ENCODE measurements around the gene GNAT2. TPM values are rescaled to one million over a fixed set of nuclear protein-coding genes. Genes with fewer than 3 reads are reported as not detected.

GNAT2 gene
- total RNA-seq, 6 donors from 2014 or later: 0.20 to 0.46 TPM; not detected in 4

GRCh38 chr1:109620401-109620791 lies 980 bp upstream of the GNAT2 start:
- peaks cover 47 to 77% (median 66%) of the 10 kb centered on the region in 4 donors for H3K4me1 ChIP-seq
- peak in 1 of 2 donors; percentile 59 for DNase-seq
- no peaks in the 10 kb centered on the region for H3K9me3 ChIP-seq
- peak overlapping the region; percentile 49 to 90 (median 74) for H3K4me3 ChIP-seq
- peak; percentile 6 to 42 for ATAC-seq (ENCODE audit: low FRiP score in 2 of 2)
- TF ChIP-seq POLR2AphosphoS5 (IDR thresholded peaks at IDR 0.05) (no peak), EP300 (IDR thresholded peaks at IDR 0.05) (no peak), POLR2A (IDR thresholded peaks at IDR 0.05) (no peak), CTCF (IDR thresholded peaks at IDR 0.05) (no peak)
- H3K27ac ChIP-seq: peak overlapping the region; percentile 86 to 93 (median 88)
- no peaks in the 10 kb centered on the region for H3K36me3 ChIP-seq
- 0% methylated on average over 7 to 9 of the region's 9 CpGs for WGBS, 2 donors
- H3K27me3 ChIP-seq: no peaks in the 10 kb centered on the region

DNA sequence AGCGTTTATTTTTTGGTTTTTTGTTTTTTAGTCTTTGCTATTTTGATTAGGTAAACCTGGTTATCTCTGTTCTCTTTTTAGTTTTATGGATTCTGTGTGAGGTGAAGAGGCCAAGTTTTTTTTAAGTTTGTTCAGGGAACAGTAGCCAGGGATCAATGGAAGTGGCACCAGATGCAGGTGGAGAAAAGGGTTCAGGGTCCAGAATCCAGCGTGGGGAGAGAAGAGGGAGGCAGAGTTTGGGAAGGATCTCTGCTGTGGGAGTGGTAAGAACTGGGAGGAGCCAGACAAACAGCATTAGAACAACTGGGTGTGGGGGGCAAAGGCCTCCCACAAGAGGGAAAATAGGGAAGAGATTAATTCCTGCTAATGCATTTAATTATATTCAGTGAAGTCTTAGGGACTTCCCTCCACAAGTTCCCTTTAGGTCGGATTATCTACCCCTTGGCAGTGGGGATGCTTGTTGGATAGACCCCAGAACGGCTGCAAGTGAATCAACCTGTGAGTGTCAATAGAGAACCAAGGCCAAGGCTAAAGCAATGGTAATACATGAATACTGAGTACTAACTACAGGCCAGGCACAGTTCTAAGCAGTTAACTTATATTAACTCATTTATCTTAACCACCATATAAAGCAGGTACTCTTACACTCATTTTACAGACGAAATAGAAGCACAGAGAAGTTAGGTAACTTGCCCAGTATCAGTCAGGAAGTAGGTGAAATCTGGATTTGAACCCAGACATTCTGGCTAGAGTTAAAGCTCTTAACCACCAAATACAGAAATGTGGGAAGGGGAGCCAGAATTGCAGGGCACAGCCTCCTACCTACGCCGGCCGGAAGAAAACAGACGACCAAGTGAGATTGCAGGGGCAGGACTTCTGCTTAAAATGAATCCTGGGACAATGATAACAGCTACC lies 498 bp downstream of the GNAT2 start:
- Histone ChIP-seq H3K27ac (peak overlapping the region; percentile 86 to 93 (median 88)), H3K36me3 (no peaks in the 10 kb centered on the region), H3K9me3 (no peaks in the 10 kb centered on the region), H3K27me3 (no peaks in the 10 kb centered on the region), H3K4me1 (peaks cover 37 to 76% (median 63%) of the 10 kb centered on the region in 4 donors), H3K4me3 (peak overlapping the region; percentile 49 to 90 (median 74))
- no peak for TF ChIP-seq POLR2A (IDR thresholded peaks at IDR 0.05)
- no peak for TF ChIP-seq POLR2AphosphoS5 (IDR thresholded peaks at IDR 0.05)
- no peak for TF ChIP-seq EP300 (IDR thresholded peaks at IDR 0.05)
- no peak for TF ChIP-seq CTCF (IDR thresholded peaks at IDR 0.05)
- 42 to 51% methylated on average over 9 of the region's 9 CpGs for WGBS, 2 donors
- DNase-seq (peak in 1 of 2 donors; percentile 21), ATAC-seq (ENCODE audit: low FRiP score in 2 of 2) (no peak)

- TF ChIP-seq POLR2A (IDR thresholded peaks at IDR 0.05) (peak in 1 of 4 donors; percentile 19), POLR2AphosphoS5 (IDR thresholded peaks at IDR 0.05) (peak in 1 of 2 donors; percentile 62), CTCF (IDR thresholded peaks at IDR 0.05) (no peak)
- Histone ChIP-seq H3K4me1 (peaks cover 30 to 62% (median 52%) of the 10 kb centered on the region in 4 donors), H3K36me3 (no peaks in the 10 kb centered on the region), H3K27me3 (no peaks in the 10 kb centered on the region), H3K27ac (peak overlapping the region; percentile 72 to 85 (median 78)), H3K4me3 (no peak overlapping the region), H3K9me3 (no peaks in the 10 kb centered on the region)
- ATAC-seq (ENCODE audit: low FRiP score in 2 of 2) (peak in 1 of 2 donors; percentile 31), DNase-seq (peak in 1 of 2 donors; percentile 22)
- 57 to 64% methylated on average over 3 of the region's 3 CpGs for WGBS, 2 donors
These were observed 2.1 kb downstream of the GNAT2 start for GRCh38 chr1:109617291-109617801.

- TF ChIP-seq EP300 (IDR thresholded peaks at IDR 0.05): no peak
- no peak for TF ChIP-seq POLR2AphosphoS5 (IDR thresholded peaks at IDR 0.05)
- TF ChIP-seq CTCF (IDR thresholded peaks at IDR 0.05): no peak
- no peak for TF ChIP-seq POLR2A (IDR thresholded peaks at IDR 0.05)
- 54 to 55% methylated on average over 3 of the region's 3 CpGs for WGBS, 2 donors
- H3K27ac ChIP-seq: peak overlapping the region; percentile 72 to 85 (median 78)
- ATAC-seq (ENCODE audit: low FRiP score in 2 of 2): no peak
- DNase-seq: no peak
- H3K27me3 ChIP-seq: no peaks in the 10 kb centered on the region
- H3K9me3 ChIP-seq: no peaks in the 10 kb centered on the region
- peaks cover 23 to 53% (median 43%) of the 10 kb centered on the region in 4 donors for H3K4me1 ChIP-seq
- no peaks in the 10 kb centered on the region for H3K36me3 ChIP-seq
- no peak overlapping the region for H3K4me3 ChIP-seq
These were observed 3.0 kb downstream of the GNAT2 start for GRCh38 chr1:109616391-109616790.

Measured in upper lobe of left lung (tissue), 6 donors.